Tongue (tissue), 3 donors: ENCODE data around the gene RNU1-4. TPM values are rescaled to one million over a fixed set of nuclear protein-coding genes. Genes with fewer than 3 reads are reported as not detected.
"Not testable (repeated sequence)": the region's sequence is repeated elsewhere in the genome, so short reads cannot be mapped to it uniquely, and the experiment has no call there.

Experiments used
- DNase-seq: peaks from one replicate; pipeline ENCODE4 v3.0.0-alpha.2; 2015
- small RNA-seq: library from RNA; depleted of rRNA; stranded (forward); fragments of <200 nt; gene quantifications from one replicate; pipeline ENCODE3, GENCODE V24; 2014; ENCODE audit warnings: low replicate concordance
- total RNA-seq: library from RNA; depleted of rRNA; stranded (reverse); fragments of >200 nt; gene quantifications from one replicate; pipeline ENCODE4 v1.2.3, GENCODE V29; 2014

RNU1-4 gene
- total RNA-seq, 1 donor from 2014 or later, result under 0.01 TPM

- DNase-seq, result peak; percentile 72
Measured at GRCh38 chr1:16770139-16770759, 29.9 kb downstream of the RNU1-4 start.

DNA sequence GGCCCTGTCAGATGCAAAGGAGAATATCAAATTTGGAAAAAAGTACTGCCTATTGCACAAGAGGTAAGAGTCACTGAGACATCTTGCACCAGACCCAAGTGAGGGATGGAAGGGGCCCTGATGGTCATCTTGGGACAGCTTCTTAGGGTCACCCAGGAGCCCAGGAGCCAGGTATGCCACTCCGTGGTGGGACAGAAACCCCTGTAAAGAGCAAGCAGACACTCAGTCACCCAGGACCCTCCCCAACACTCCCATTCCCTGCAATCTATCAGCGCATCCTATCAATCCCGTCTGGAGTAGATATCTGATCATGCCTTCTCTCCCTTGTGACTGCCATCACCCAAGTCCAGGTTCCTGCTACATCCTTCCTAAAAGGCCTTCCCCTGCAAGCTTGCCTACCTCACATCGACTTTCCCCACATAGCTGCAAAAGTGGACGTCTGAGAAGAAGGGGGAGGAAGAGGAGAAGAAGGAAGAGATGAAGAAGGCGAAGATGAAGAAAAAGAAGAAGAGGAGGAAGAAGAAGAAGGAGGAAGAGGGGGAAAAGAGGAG is 30.7 kb downstream of the RNU1-4 start:
- DNase-seq, result not testable (repeated sequence)

DNA sequence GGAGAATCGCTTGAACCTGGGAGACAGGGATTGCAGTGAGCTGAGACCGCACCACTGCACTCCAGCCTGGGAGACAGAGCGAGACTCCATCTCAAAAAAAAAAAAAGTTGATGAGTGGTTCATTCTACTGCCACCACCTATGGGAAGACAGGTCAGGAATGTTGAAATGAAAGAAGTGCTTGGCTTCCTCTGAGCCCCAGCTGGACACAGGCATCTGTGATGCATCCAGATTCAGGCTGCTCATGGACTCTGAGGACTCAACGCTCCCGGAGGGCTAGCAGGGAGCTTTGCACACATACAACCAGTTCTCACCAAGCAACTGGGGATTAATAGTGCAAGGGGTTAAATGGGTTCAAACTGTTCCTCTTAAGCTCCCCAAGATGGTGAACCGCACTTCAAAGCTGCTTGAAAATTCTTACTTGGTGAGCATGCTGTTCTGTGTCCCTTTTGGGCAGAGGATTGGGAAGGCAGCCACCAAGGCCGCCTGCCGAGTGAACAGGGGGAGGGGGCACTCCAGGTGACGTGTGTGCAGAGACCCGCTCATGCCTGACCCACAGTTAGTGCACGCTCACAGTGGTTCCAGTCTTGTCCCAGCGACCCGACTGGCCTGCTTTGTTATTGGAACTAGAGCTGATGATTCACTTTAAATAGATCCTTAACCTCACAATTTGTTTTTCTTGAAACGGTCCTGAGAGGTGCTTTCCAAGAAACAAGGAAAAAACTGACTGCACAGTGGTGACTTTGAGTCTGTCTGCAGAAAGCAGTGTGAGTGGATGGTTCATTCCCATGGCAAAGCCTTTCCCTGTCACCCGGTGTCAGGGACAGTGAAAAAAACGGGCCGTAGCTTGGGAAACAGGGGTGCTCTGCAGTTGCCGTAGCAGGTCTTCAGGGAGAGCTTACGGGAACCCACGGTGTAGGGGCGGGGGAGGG is 32.2 kb downstream of the RNU1-4 start:
- peak; percentile 49 for DNase-seq

- DNase-seq, result not testable (repeated sequence)
Measured at GRCh38 chr1:16773205-16773596, 32.9 kb downstream of the RNU1-4 start.

DNA sequence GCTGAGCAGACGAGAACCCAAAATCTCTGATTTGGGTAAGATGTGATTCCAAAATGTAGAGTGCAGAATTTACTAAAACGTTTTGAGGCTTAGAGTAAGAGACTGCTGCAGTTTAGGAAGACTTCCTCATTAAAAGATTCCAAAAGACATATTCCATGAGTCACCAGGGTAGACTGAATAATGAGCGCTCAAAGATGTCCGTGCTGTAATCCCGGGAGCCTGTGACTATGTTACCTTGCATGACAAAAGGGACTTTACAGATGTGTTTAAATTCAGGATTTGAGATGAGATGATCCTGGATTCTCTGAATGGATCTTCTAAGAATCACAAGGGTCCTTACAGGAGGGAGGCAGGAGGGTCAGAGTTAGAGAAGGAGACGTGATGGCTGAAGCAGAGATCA is 33.4 kb downstream of the RNU1-4 start:
- DNase-seq, result not testable (repeated sequence)

DNA sequence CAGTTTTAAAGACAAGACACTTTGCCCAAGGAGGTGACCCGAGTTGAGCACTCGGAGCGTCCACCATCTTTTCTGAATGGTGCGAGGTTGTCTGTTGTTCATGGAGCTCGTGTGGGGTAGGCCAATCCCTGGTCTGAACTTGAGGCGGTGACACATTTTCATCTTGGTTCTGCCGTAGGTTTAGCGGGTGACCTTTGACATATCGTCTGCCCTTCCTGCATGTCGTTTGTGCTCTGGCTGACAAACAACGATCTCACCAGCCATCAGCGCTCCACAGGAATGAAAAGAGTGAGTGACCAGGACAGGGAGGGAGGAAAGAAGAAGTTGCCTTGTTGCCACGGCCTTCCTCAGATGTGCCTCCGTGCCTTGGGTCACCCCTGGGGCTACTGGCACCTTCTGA is 34.5 kb downstream of the RNU1-4 start:
- DNase-seq, result not testable (repeated sequence)

- DNase-seq, result not testable (repeated sequence)
Measured at GRCh38 chr1:16775290-16775689, 35.0 kb downstream of the RNU1-4 start.

DNA sequence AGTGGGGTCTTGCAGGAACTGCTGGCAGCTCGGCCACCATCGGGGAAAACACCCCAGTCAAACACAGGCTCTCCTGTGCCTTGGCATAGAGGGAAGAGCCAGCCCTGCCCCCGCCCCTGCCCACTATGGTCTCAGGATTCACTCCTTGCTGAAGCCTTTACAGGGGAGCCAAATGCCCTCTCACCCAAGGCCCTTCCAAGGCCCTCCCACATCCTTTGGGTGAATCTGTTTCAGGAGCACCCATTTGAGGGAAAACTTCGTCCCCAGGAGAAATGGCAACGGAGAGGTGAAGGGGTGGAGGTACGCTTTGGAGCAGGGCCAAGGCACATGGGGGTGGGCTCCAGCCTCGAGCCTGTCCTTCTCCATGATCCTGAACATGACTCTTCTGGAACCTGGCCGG is 35.9 kb downstream of the RNU1-4 start:
- not testable (repeated sequence) for DNase-seq

- not testable (repeated sequence) for DNase-seq
Measured at GRCh38 chr1:16776835-16777234, 36.5 kb downstream of the RNU1-4 start.

DNA sequence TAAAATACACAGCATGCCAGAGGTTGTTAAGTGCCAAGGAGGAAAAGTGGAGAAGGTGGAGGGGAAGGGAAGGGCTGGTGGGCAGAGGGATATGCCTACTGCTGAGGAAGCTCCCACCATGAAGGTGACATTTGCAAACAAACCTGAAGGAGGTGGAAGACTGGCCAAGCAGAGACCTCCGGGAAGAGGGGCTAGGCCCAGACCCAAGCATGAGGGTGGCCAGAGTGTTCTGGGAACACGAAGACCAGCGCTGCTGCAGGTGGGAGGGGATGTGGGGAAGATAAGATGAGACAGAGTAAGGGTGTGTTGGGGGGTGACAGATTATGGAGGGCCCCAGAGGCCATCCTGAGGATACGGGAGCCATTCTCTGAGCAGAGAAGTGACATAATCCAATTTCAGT is 37.5 kb downstream of the RNU1-4 start:
- not testable (repeated sequence) for DNase-seq

DNA sequence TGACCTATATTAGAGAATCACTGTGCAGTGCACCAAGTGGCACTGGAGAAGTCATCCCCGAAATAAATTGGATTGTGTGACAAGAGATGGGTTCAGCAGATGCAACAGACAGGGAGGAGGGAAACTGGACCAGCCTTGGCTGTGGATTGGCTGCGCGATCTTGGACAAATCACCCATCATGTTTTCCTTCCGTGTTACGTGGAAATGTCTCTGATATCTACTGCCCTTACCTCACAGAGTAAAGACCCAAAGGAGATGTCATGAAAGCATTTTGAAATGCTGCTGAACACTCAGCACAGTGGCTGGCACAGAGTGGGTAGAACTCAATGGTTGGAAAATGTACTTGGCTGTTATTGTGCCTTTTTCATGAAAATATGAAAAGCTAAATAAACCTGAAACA is 39.2 kb downstream of the RNU1-4 start:
- not testable (repeated sequence) for DNase-seq

GRCh38 chr1:16781033-16781432 is 40.7 kb downstream of the RNU1-4 start:
- DNase-seq, result not testable (repeated sequence)

DNA sequence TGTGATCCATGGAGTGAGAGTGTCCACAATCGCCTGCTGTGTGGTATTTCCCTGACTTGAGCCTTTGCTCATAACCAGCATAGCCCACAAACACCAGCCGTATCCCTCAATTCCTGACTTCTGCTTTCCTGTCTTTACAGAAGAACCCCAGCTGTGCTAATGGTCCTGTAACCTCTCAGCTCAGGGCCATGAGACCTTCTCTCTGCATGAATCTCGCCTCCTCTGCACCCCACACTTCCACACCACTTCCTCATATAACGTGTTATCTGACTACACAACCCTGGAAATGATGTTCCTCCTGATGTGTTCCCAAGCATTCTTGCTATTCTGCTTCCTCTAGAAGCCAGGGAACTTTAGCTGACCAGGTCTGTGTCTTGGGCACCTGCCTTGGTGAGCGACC is 41.3 kb downstream of the RNU1-4 start:
- not testable (repeated sequence) for DNase-seq

DNA sequence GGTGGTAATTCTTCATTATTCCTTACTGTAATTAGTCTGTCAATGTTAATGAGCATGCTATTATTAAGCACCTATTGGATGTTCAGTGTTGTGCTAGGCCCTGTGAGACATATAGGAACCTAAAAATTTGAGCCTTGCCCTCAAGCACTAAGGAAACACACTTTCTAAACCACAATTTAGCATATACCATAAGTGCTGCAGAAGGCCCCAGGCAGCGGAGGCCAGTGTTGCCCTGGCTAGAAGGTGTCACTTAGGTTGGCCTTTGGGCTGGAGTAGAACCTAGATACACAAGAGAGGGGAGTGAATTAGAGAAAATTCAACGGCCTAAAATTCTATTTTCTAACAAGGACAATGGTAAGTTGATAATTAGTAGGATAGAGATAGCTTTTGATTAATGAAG is 44.6 kb downstream of the RNU1-4 start:
- DNase-seq, result not testable (repeated sequence)

GRCh38 chr1:16786362-16786761 is 46.0 kb downstream of the RNU1-4 start:
- DNase-seq, result not testable (repeated sequence)

DNA sequence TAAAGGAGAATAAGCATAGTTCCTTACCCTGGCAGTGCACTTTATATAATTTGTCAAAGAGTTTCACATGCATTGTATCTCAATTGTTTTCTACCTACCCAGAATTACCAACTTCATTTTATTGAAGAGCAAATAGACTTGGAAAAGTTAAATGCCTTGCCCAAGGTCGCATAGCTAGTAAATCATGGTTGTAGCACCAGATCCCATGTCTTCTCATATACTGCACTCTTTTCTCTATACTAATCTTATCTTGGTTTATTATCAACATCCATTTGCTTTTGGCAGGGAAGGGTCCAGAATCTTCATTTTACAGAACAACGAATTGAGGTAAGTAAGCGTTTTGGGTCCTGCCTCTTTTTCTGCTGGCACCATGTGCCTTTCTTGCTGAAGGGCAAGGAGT is 46.9 kb downstream of the RNU1-4 start:
- not testable (repeated sequence) for DNase-seq

GRCh38 chr1:16787711-16788110 is 47.4 kb downstream of the RNU1-4 start:
- not testable (repeated sequence) for DNase-seq

Small RNA genes within 50 kb of the gene (small RNA-seq; reads per million reads assigned to genes)
- not detected for gene RNU1-4

Other genes starting within 250 kb of the RNU1-4 start
- under 0.01 TPM for gene RNU1-1, start 226.2 kb upstream of the RNU1-4 start, total RNA-seq
- 173 TPM for gene NBPF1, start 127.0 kb upstream of the RNU1-4 start, total RNA-seq
- under 0.01 TPM for gene RNU1-3, start 73.6 kb upstream of the RNU1-4 start, total RNA-seq
- gene RNU1-2, start 155.5 kb downstream of the RNU1-4 start, total RNA-seq, result under 0.01 TPM
- gene CROCC, start 181.4 kb downstream of the RNU1-4 start, total RNA-seq, result 30.7 TPM
- 31.6 TPM for gene MFAP2, start 240.1 kb downstream of the RNU1-4 start, total RNA-seq